Type B pancreatic cell (in vitro differentiated cells): ENCODE measurements around the gene TSEN2. TPM values are rescaled to one million over a fixed set of nuclear protein-coding genes. Genes with fewer than 3 reads are reported as not detected.

Source experiments
- DNase-seq: peaks from one replicate; pipeline ENCODE4 v3.0.0; 2021; ENCODE audit warnings: mixed read lengths; ENCODE audit not compliant: unreplicated experiment; ENCODE audit errors: extremely low spot score
- H3K27ac Mint-ChIP-seq: 2 replicates; pipeline ENCODE4 v1.8.0; 2021; ENCODE audit warnings: mild to moderate bottlenecking, mixed read lengths
- H3K27me3 Mint-ChIP-seq: 2 replicates; pipeline ENCODE4 v1.8.0; 2021; ENCODE audit warnings: mixed read lengths
- H3K36me3 Mint-ChIP-seq: 2 replicates; pipeline ENCODE4 v1.8.0; 2021; ENCODE audit warnings: mixed read lengths
- H3K4me1 Mint-ChIP-seq: one replicate; pipeline ENCODE4 v1.8.0; 2021; ENCODE audit warnings: mixed read lengths; ENCODE audit not compliant: unreplicated experiment
- H3K4me3 Mint-ChIP-seq: 2 replicates; pipeline ENCODE4 v1.8.0; 2021; ENCODE audit warnings: mild to moderate bottlenecking, mixed read lengths
- H3K9me3 Mint-ChIP-seq: 2 replicates; pipeline ENCODE4 v1.8.0; 2021; ENCODE audit warnings: mixed read lengths
- total RNA-seq: library from RNA; stranded (reverse); gene quantifications from 2 replicates; pipeline ENCODE4 v1.2.1, GENCODE V29; 2021; ENCODE audit warnings: low replicate concordance
- TF ChIP-seq, protein P1 (sequence below): fragments of 200-600 bp; sonication (generic); conservative IDR thresholded peaks from 2 replicates; pipeline ENCODE4 v1.5.0; 2021; ENCODE audit warnings: antibody characterized with exemption, mild to moderate bottlenecking

TSEN2 gene
- total RNA-seq, 1 donor from 2014 or later = 27.7 TPM

DNA sequence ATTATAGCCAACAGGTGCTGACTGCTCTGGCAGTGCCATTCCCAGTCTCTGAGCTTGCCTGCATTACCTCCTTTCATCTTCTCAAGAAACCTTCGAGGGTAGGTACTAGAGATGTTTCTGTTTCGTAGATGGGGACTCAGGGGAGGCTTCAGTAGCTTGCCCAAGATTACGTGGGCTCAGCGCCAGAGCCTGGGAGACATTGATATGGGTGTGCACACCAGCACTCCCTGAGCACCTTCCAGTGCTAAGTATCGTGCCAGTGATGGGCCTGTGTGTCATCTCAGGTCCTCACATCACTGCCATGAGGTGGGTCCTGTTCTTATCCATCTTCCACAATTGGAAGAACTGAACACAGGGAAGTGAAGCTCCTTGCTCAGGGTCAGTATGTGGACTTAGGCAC is 15.2 kb downstream of the TSEN2 start:
- no peak for DNase-seq
- no peak overlapping the region for H3K27ac Mint-ChIP-seq
- no peaks in the 10 kb centered on the region for H3K9me3 Mint-ChIP-seq
- H3K36me3 Mint-ChIP-seq = peaks cover 38% of the 10 kb centered on the region
- H3K4me1 Mint-ChIP-seq = no peaks in the 10 kb centered on the region
- no peaks in the 10 kb centered on the region for H3K27me3 Mint-ChIP-seq
- no peak overlapping the region for H3K4me3 Mint-ChIP-seq
- TF ChIP-seq, protein P1, sequence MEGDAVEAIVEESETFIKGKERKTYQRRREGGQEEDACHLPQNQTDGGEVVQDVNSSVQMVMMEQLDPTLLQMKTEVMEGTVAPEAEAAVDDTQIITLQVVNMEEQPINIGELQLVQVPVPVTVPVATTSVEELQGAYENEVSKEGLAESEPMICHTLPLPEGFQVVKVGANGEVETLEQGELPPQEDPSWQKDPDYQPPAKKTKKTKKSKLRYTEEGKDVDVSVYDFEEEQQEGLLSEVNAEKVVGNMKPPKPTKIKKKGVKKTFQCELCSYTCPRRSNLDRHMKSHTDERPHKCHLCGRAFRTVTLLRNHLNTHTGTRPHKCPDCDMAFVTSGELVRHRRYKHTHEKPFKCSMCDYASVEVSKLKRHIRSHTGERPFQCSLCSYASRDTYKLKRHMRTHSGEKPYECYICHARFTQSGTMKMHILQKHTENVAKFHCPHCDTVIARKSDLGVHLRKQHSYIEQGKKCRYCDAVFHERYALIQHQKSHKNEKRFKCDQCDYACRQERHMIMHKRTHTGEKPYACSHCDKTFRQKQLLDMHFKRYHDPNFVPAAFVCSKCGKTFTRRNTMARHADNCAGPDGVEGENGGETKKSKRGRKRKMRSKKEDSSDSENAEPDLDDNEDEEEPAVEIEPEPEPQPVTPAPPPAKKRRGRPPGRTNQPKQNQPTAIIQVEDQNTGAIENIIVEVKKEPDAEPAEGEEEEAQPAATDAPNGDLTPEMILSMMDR = no peak

DNA sequence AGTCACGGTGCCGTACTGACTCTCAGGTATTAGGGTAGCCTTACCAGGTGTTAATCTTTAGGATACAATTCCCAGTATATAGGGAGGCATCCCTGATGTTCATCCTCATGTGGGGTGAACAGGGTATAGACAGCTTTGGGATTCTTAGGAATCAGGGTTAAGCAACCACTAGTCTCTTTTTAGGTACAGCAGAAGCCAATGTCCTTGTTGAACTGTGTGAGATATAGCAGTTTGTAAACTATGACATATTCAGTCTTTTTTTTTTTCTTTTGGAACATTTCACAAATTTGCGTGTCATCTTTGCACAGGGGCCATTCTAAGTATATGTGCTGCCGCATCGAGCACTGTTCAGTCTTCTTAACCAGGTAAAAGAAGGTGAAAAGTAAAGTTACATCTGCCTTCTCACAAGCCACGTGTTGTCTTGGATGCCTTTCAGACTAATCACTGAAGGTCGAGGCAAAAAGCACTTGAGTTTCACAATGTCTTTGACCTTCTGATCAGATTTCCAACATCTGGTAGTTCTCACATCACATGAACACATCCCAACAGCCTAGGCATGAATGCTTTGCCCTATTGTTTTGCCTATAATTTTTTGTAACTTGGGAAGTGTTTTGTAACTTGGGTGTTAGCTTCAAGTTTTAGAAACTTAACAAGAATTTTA is 17.2 kb downstream of the TSEN2 start:
- no peak for DNase-seq
- no peaks in the 10 kb centered on the region for H3K27me3 Mint-ChIP-seq

DNA sequence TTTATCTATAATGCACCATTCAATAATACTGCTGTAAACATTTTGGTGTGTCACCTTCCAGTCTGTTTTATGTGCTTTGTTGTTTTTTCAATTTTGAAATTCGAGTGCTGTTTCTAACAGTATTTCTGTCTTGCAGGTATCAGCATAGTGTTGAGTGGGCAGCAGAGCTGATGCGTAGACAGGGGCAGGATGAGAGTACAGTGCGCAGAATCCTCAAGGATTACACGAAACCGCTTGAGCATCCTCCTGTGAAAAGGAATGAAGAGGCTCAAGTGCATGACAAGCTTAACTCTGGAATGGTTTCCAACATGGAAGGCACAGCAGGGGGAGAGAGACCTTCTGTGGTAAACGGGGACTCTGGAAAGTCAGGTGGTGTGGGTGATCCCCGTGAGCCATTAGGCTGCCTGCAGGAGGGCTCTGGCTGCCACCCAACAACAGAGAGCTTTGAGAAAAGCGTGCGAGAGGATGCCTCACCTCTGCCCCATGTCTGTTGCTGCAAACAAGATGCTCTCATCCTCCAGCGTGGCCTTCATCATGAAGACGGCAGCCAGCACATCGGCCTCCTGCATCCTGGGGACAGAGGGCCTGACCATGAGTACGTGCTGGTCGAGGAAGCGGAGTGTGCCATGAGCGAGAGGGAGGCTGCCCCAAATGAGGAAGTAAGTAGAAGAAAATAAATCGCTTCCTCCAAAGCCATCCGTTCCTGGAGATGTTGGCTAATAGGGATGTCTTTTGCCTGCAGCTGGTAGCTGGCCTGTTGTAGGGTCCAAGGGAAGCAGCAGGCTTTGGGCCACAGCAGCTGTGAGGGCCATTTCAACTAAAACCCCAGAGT is 19.1 kb downstream of the TSEN2 start:
- Mint-ChIP-seq H3K27me3 (no peaks in the 10 kb centered on the region), H3K4me3 (no peak overlapping the region), H3K4me1 (peaks cover 6% of the 10 kb centered on the region), H3K9me3 (no peaks in the 10 kb centered on the region), H3K27ac (no peak overlapping the region), H3K36me3 (peaks cover 28% of the 10 kb centered on the region)
- no peak for DNase-seq
- TF ChIP-seq, protein P1 = no peak

More for the DNA sequence above, 17.2 kb downstream of the TSEN2 start:
- Mint-ChIP-seq H3K4me3 (no peak overlapping the region), H3K36me3 (peaks cover 37% of the 10 kb centered on the region), H3K9me3 (no peaks in the 10 kb centered on the region), H3K27ac (no peak overlapping the region), H3K4me1 (no peaks in the 10 kb centered on the region)
- TF ChIP-seq, protein P1 = no peak

DNA sequence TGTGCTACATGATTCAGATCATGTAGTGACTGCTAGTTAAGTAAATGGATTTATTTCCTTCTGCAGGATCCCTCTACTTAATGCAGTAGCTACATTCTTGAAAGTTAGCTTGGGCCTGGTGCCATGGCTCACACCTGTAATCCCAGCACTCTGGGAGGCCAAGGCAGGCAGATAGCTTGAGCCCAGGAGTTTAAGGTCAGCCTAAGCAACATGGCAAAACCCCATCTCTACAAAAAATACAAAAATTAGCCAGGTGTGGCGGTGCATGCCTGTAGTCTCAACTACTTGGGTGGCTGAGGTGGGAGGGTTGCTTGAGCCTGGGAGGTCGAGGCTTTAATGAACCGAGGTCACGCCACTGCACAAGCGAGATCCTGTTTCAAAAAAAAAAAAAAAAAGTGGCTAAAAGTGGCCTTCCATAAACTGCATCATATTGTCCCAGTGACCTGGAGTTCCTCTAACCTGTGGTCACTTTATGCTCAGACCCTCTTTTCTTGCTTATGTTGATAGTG is 22.0 kb downstream of the TSEN2 start:
- peaks cover 23% of the 10 kb centered on the region for H3K36me3 Mint-ChIP-seq
- H3K27me3 Mint-ChIP-seq = no peaks in the 10 kb centered on the region
- H3K4me3 Mint-ChIP-seq = no peak overlapping the region
- peaks cover 6% of the 10 kb centered on the region for H3K4me1 Mint-ChIP-seq
- no peaks in the 10 kb centered on the region for H3K9me3 Mint-ChIP-seq
- no peak for DNase-seq
- TF ChIP-seq, protein P1 = no peak
- no peak overlapping the region for H3K27ac Mint-ChIP-seq

DNA sequence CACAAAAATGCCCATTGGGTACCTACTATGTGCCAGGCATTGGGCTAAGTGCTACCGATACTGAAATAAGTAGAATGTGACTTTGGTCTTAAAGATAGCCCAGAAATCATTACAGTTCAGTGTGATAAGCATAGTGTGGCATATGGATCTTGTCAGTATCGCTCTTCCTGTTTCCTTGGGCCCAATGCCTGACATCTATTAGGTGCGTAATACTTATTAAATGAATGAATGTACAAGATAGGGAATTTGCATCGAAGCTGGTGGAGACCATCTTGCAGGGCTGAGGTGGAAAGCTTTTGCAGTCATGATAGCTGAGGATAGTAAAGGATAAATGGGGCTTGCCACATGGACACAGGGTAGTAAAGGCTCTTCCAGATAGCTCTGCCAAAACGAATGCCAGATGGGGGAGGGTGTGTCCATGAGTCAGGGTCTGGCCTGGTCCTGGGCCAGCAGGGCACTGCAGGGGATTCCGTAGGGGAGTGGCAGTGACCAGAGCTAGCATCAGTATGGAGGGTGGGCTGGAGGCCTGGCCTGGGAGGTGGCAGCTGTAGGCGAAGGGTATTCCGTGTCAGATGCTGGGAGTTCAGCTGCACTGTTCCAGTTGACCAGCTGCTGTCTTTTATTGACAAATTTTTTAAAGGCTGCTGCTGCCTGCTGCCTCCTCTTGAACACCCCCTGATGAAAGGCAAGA is 23.5 kb downstream of the TSEN2 start:
- no peak for DNase-seq
- peaks cover 16% of the 10 kb centered on the region for H3K36me3 Mint-ChIP-seq
- H3K27me3 Mint-ChIP-seq = no peaks in the 10 kb centered on the region
- H3K9me3 Mint-ChIP-seq = no peaks in the 10 kb centered on the region
- H3K4me3 Mint-ChIP-seq = no peak overlapping the region
- no peak overlapping the region for H3K27ac Mint-ChIP-seq
- peaks cover 6% of the 10 kb centered on the region for H3K4me1 Mint-ChIP-seq
- TF ChIP-seq, protein P1 = no peak
